Fibroblast of lung (primary cell): ENCODE measurements around the gene TGM6. TPM values are rescaled to one million over a fixed set of nuclear protein-coding genes. Genes with fewer than 3 reads are reported as not detected.

Experiments used
- DNase-seq, 2 donors: peaks; one replicate each; pipeline versions ENCODE4 v3.0.0 to v3.0.0-alpha.2; 2010; ENCODE audit warnings: low read depth in 2 of 2
- H2AFZ ChIP-seq: 2 replicates; pipeline ENCODE4 v1.5.1; 2012; ENCODE audit warnings: low read length, control low read depth, inconsistent platforms
- H3K27ac ChIP-seq: 2 replicates; pipeline ENCODE4 v1.5.1; 2011; ENCODE audit warnings: low read length, control low read depth; ENCODE audit not compliant: insufficient read depth
- H3K27me3 ChIP-seq: 2 replicates; pipeline ENCODE4 v1.5.1; 2011; ENCODE audit warnings: mild to moderate bottlenecking, low read length; ENCODE audit not compliant: control insufficient read depth, insufficient read depth
- H3K36me3 ChIP-seq: 2 replicates; pipeline ENCODE4 v1.5.1; 2011; ENCODE audit warnings: low read length; ENCODE audit not compliant: control insufficient read depth, insufficient read depth
- H3K4me1 ChIP-seq: 2 replicates; pipeline ENCODE4 v1.5.1; 2011; ENCODE audit warnings: low read length; ENCODE audit not compliant: control insufficient read depth, insufficient read depth; ENCODE audit errors: extremely low read depth
- H3K4me2 ChIP-seq: 2 replicates; pipeline ENCODE4 v1.5.1; 2011; ENCODE audit warnings: low read length, control low read depth; ENCODE audit not compliant: insufficient read depth; ENCODE audit errors: extremely low read depth
- H3K4me3 ChIP-seq, 4 experiments: fragments of 200-600 bp in 1 of 4; sonication (generic) in 1 of 4; replicated peaks in 1 of 4; 2 replicates each; pipeline ENCODE4 v1.5.1; 2011 to 2016; ENCODE audit warnings: low read length in 4 of 4, low read depth in 3 of 4, mild to moderate bottlenecking in 3 of 4, control low read depth in 2 of 4, inconsistent platforms in 1 of 4, mixed read lengths in 1 of 4; ENCODE audit not compliant: insufficient read depth in 1 of 4; ENCODE audit errors: control extremely low read depth in 1 of 4
- H3K79me2 ChIP-seq: 2 replicates; pipeline ENCODE4 v1.5.1; 2012; ENCODE audit warnings: mild to moderate bottlenecking, low read length, inconsistent platforms; ENCODE audit not compliant: control insufficient read depth, insufficient read depth
- H3K9ac ChIP-seq: 2 replicates; pipeline ENCODE4 v1.5.1; 2011; ENCODE audit warnings: mild to moderate bottlenecking, low read length, control low read depth; ENCODE audit not compliant: insufficient read depth
- H3K9me3 ChIP-seq: 2 replicates; pipeline ENCODE4 v1.5.1; 2012; ENCODE audit warnings: low read depth, low read length; ENCODE audit not compliant: control insufficient read depth, insufficient read depth
- H4K20me1 ChIP-seq: 2 replicates; pipeline ENCODE4 v1.5.1; 2011; ENCODE audit warnings: low read length; ENCODE audit not compliant: control insufficient read depth, insufficient read depth; ENCODE audit errors: extremely low read depth
- EZH2 ChIP-seq: IDR thresholded peaks from 2 replicates; pipeline ENCODE4 v1.5.1; 2012; ENCODE audit warnings: low read length, control low read depth, mild to moderate bottlenecking; ENCODE audit errors: missing control alignments
- polyA plus RNA-seq, 2 donors: library from polyadenylated mRNA; depleted of rRNA in 1 of 2; stranded (reverse) in 1 of 2; unstranded in 1 of 2; fragments of >200 nt; gene quantifications; 2 replicates each; pipeline ENCODE4 v1.2.1, GENCODE V29; 2011 to 2012; ENCODE audit warnings: missing spikeins in 1 of 2
- total RNA-seq: library from RNA; depleted of rRNA; stranded (reverse); fragments of >200 nt; gene quantifications from 2 replicates; pipeline ENCODE4 v1.2.1, GENCODE V29; 2014
- TF ChIP-seq, protein P1 (sequence below), 2 donors: IDR thresholded peaks in 1 of 2; conservative IDR thresholded peaks in 1 of 2; 1 replicate in 1 of 2; 2 replicates in 1 of 2; pipeline ENCODE4 v1.5.1; 2011 to 2012; ENCODE audit warnings: low read length in 2 of 2, control low read depth in 1 of 2, inconsistent platforms in 1 of 2, low read depth in 1 of 2, mild to moderate bottlenecking in 1 of 2

The TGM6 gene
- total and polyA plus RNA-seq, 2 donors (not counting 1 experiment from before 2014, with no cell fraction given) = not detected

DNA sequence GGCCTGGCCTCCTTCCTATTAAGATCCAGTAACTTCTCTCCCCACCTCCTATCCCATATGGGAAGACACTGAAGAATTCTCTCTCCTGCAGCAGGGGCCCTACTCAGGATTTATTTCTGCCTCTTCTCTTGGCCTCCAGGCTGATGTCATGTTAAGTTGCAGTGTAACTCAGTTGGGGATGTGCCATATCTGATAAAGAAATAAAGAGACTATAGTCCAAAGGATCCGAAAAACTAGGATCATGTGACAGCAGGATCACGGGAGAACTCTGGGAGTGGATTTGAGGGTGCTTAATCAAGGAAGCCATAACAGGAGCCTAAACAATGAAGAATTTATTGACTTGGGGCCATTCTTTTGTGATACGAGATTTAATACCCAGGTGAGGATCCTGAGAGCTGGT is 38.5 kb upstream of the TGM6 start:
- Histone ChIP-seq H3K36me3 (no peaks in the 10 kb centered on the region), H4K20me1 (no peaks in the 10 kb centered on the region), H3K9me3 (no peaks in the 10 kb centered on the region), H3K27ac (no peak overlapping the region), H3K27me3 (no peaks in the 10 kb centered on the region), H3K79me2 (no peaks in the 10 kb centered on the region), H3K4me3 (no peak overlapping the region), H3K4me1 (no peaks in the 10 kb centered on the region), H3K9ac (no peak overlapping the region), H3K4me2 (no peak overlapping the region), H2AFZ (no peak overlapping the region)
- no peak for DNase-seq
- TF ChIP-seq EZH2 = no peak
- TF ChIP-seq, protein P1, sequence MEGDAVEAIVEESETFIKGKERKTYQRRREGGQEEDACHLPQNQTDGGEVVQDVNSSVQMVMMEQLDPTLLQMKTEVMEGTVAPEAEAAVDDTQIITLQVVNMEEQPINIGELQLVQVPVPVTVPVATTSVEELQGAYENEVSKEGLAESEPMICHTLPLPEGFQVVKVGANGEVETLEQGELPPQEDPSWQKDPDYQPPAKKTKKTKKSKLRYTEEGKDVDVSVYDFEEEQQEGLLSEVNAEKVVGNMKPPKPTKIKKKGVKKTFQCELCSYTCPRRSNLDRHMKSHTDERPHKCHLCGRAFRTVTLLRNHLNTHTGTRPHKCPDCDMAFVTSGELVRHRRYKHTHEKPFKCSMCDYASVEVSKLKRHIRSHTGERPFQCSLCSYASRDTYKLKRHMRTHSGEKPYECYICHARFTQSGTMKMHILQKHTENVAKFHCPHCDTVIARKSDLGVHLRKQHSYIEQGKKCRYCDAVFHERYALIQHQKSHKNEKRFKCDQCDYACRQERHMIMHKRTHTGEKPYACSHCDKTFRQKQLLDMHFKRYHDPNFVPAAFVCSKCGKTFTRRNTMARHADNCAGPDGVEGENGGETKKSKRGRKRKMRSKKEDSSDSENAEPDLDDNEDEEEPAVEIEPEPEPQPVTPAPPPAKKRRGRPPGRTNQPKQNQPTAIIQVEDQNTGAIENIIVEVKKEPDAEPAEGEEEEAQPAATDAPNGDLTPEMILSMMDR (conservative IDR thresholded peaks at IDR 0.05 in 1 of 2, IDR thresholded peaks at IDR 0.05 in 1 of 2; ENCODE audit: low read depth in 1 of 2, low read length in 2 of 2) = no peak

DNA sequence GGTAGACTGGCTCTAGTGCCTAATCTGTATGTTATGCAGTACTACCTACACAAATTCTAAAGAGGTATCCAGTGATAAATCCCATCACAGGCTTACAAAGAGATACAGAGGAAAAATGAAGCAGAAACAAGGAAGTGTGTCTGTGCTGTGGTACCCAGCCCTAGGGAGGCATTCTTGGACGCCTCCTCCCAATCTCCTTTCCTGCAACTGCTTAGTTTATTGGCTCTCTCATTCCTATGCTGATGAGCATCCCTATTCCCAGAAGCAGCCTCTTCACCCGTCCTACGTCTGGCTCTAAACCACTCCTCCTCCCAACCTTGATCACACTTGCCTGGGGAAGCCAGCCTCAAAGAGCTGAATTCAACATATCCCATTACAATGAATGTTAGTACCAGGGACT is 34.5 kb upstream of the TGM6 start:
- H3K27me3 ChIP-seq = no peaks in the 10 kb centered on the region
- H3K9me3 ChIP-seq = no peaks in the 10 kb centered on the region
- H3K36me3 ChIP-seq = no peaks in the 10 kb centered on the region
- no peak overlapping the region for H3K27ac ChIP-seq
- H2AFZ ChIP-seq = no peak overlapping the region
- no peaks in the 10 kb centered on the region for H3K4me1 ChIP-seq
- no peaks in the 10 kb centered on the region for H3K79me2 ChIP-seq
- H3K4me3 ChIP-seq = no peak overlapping the region
- TF ChIP-seq, protein P1 (conservative IDR thresholded peaks at IDR 0.05 in 1 of 2, IDR thresholded peaks at IDR 0.05 in 1 of 2; ENCODE audit: low read depth in 1 of 2, low read length in 2 of 2) = no peak
- TF ChIP-seq EZH2 = no peak
- no peak for DNase-seq
- H3K4me2 ChIP-seq = no peak overlapping the region
- no peaks in the 10 kb centered on the region for H4K20me1 ChIP-seq
- no peak overlapping the region for H3K9ac ChIP-seq

DNA sequence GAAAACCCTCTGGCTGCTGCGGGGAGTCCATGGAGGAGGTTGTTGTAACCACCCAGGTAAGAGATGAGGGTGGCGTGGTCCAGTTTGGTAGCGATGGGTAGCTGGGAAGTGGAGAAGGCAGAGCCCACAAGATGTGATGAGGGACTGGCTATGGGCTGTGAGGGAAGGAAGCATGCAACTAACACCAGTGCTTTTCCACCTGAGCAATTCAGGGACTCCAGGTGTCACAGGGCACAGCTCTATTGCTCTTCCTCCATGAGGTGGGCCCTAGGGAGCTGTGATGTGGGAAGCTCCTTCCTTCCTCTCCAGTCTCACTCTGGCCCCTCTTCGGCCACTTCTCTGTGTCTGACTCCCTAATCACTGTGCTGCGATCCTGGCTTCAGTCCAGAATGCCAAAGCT is 32.4 kb upstream of the TGM6 start:
- Histone ChIP-seq H3K4me2 (no peak overlapping the region), H3K79me2 (no peaks in the 10 kb centered on the region), H3K27ac (no peak overlapping the region), H3K9ac (no peak overlapping the region), H3K9me3 (no peaks in the 10 kb centered on the region), H3K27me3 (no peaks in the 10 kb centered on the region), H4K20me1 (no peaks in the 10 kb centered on the region), H3K4me3 (no peak overlapping the region), H3K36me3 (no peaks in the 10 kb centered on the region), H2AFZ (no peak overlapping the region), H3K4me1 (no peaks in the 10 kb centered on the region)
- TF ChIP-seq EZH2 = no peak
- no peak for DNase-seq

DNA sequence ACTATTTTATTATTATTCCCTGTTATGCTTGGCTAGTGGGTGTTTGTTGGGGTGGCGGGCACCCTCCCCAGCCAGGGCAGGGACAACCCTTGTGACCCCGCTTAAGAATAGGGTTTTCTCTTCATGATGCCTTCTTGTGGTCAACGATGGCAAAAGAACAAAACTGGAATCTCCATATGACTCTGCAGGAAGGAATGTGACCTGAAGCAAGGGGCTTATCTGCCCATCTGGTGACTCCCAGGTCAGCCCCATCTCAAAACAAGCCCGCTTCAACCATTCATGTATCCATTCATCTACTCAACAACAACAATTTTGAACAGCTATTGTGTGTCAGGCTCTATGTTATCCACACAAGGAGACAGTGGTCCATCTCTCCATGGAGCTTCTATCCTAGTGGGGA is 30.9 kb upstream of the TGM6 start:
- H3K79me2 ChIP-seq = no peaks in the 10 kb centered on the region
- no peak overlapping the region for H3K4me2 ChIP-seq
- H3K4me1 ChIP-seq = no peaks in the 10 kb centered on the region
- H3K36me3 ChIP-seq = no peaks in the 10 kb centered on the region
- H3K4me3 ChIP-seq = no peak overlapping the region
- H4K20me1 ChIP-seq = no peaks in the 10 kb centered on the region
- H3K9me3 ChIP-seq = no peaks in the 10 kb centered on the region
- no peaks in the 10 kb centered on the region for H3K27me3 ChIP-seq
- no peak overlapping the region for H3K9ac ChIP-seq
- DNase-seq = peak in 1 of 2 donors; percentile 35
- TF ChIP-seq EZH2 = no peak
- TF ChIP-seq, protein P1 (conservative IDR thresholded peaks at IDR 0.05 in 1 of 2, IDR thresholded peaks at IDR 0.05 in 1 of 2; ENCODE audit: low read depth in 1 of 2, low read length in 2 of 2) = no peak
- H3K27ac ChIP-seq = no peak overlapping the region
- no peak overlapping the region for H2AFZ ChIP-seq
